Right forelimb (tissue), 1 donor: ENCODE measurements around the gene SLC45A3.
A peak's percentile ranks its signal among the peaks of the same experiment; 100 is the strongest.
"Not testable (repeated sequence)": the region's sequence is repeated elsewhere in the genome, so short reads cannot be mapped to it uniquely, and the experiment has no call there.

Source experiments
- DNase-seq: peaks from one replicate; pipeline ENCODE4 v3.0.0-alpha.2; 2018

Gene SLC45A3, protein sequence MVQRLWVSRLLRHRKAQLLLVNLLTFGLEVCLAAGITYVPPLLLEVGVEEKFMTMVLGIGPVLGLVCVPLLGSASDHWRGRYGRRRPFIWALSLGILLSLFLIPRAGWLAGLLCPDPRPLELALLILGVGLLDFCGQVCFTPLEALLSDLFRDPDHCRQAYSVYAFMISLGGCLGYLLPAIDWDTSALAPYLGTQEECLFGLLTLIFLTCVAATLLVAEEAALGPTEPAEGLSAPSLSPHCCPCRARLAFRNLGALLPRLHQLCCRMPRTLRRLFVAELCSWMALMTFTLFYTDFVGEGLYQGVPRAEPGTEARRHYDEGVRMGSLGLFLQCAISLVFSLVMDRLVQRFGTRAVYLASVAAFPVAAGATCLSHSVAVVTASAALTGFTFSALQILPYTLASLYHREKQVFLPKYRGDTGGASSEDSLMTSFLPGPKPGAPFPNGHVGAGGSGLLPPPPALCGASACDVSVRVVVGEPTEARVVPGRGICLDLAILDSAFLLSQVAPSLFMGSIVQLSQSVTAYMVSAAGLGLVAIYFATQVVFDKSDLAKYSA

DNA sequence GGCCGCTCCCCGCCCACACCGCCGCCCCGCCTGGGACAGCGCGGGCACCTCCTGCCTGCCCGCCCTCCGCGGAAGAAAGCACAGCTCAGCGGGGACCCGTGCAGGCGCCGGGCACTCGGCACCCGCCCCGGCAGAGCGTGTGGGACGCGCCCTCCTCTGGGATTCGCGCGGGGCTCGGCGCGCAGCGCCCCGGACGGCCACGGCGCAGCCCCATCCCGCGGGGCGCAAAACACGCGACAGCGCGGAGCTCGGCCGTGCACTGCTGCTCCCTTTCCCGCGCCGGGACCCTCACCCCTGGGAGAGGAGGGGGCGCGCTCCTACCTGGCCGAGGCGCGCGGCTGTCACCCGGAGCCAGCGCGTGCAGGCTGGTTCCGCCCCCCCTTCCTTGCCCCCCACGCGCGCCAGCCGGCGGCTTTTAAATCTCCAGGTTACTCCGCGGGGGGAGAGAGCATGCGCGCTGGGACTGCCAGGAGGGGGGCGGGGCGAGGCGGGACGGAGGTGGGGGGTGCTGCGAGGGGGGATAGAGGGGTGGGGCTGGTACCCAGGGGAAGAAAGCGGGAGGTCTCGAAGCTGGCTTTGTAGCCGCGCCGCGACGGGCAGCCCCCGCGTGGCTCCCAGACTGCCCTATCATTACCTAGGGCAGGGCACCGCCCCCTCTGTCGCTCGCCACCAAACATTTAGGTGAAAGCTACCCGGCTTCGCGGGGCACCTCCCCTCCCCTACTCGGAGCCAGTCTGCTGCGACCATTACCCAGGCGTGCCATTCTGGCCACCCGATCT, at the start of gene SLC45A3:
TSS of gene SLC45A3 (minus strand) at position 437 of the 779 bp plus-strand sequence. CDS start 15,853 bp downstream, outside the sequence.
- no peak for DNase-seq

DNA sequence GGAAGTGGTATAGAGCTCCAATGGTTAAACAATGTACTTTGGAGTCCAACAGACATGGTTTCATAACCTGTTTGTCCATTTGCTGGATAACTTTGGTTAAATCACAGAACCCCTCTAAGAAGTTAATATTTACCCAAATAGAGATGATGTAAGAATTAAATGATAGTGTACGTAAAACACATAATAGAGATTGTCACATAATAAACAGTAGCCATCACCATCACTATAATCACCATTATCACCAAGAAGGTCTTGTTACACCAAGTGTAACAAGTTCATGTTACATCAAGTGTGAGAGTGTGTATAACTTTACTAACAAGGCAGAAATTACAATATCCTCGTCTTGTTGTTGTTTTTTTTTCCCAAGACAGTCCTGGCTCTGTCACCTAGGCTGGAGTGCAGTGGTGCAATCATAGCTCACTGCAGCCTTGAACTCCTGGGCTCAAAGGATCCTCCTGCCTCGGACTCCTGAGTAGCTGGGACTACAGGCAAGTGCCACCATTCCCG, 46.4 kb upstream of the SLC45A3 start:
- DNase-seq, result no peak

DNA sequence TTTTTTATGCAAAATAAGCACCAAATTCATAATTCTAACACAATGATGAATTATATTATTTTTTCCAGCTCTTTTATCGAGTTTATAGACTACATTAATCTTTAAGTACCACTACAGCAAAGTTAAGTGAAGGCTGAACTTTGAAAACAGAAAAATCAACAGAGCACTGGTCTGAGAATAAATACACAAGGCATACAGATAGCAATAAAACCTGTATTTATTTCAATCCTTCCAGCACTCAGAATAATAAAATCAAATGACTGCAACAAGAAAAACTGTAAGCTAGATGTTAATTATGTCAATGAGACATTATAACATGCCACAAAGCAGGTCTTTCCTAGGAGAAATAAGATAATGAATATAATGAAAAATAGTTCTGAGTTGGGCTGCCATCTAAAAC, 45.2 kb upstream of the SLC45A3 start:
- no peak for DNase-seq

DNA sequence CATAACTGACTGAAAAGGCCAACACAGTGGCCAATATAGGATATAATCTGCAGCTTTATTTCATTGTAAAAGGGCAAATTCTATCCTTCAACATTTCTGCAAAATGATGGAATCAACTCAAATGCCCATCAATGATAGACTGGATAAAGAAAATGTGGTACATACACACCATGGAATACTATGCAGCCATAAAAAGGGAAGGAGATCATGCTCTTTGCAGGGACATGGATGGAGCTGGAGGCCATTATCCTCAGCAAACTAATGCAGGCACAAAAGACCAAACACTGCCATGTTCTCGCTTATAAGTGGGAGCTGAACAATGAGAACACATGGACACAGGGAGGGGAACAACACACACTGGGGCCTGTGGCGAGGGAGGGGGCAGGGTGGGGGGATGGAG, 40.4 kb upstream of the SLC45A3 start:
- DNase-seq, result not testable (repeated sequence)

DNA sequence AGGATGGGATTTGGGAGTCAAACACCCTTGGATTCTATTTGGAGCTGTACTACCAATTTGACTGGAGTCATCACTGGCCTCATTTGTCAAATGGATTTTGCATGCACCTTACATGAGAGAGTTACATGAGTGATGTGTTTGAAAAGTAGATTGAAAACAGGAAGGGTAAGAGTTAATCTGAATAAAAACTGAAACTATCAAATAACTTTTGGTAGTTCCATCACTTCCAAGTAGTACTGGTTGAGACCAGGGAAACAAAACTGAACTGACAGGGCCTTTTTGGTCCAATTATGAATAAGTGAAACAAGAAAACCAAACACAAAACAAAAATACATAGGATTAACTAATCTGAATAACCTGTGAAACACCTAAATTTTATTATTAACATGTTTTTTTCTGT, 39.5 kb upstream of the SLC45A3 start:
- DNase-seq, result no peak

DNA sequence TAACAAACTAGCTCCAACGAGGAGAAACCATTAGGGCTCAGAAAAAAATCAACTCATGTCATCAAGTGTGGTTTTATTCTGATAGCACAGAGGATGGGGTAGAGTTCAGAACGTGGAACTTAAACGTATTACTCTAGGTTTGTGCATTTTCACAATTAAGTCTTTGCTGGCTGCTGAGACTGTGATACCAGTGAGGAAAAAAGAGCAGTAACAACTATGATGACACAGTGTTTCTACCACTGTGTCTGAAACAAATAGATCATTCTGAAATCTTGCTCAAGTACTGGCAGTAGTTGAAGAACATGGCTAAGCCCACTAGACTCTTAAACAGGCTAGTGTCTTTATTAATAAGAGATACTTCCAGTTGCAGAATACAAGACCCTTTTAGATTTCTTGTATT, 38.7 kb upstream of the SLC45A3 start:
- DNase-seq, result no peak

DNA sequence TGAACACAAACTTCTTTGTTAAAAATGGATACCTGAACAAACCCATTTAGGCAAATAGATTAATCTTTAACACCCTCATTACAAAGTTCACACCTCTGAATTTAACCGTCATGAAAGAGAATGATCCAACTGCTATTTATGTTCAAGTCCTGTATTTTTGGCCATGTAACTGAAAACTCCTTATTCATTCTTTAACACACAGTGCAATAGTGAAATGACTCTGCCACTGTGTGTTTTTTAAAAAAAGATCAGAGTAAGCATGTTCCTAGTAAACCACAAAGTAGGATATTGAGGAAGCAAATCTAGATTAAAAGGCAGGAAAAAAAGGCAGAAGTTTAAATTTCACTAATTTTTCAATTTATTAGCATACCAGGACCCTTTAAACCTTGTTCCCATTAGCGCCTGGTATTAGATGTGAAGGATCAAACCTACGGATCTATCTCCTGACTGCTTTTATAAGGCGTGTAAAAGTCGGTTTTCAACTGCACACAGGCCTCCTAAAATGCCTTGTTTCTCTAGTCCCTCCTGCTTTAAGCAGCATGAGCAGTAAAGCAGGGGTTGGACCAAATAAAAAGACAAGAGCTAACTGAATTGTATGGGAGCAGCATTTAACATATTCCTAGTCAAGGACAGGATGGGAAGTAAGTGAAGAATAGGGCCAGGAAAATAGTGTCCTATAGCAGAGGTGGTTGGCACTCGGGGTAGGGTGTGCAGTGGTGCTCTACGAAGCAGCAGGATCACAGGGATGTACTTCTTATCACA, 36.2 kb upstream of the SLC45A3 start:
- DNase-seq, result no peak

DNA sequence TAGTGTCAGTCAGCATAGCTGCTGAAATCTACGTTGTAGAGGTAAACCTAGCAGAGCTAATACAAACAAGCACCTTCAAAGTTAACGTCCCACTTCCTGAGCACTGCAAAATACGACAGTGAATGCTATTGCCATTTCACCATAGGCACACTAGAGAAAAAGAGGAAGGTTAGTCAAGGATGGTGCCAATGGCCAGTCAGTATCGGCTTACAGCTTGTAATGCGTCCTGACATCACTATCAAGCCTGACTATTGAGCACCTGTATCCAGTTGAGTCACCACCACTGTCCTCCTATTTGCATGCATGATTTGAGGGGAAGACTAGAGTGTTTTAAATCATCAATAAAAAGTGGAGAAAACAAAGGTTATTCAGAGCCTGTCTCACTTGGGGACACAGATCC, 35.3 kb upstream of the SLC45A3 start:
- no peak for DNase-seq

DNA sequence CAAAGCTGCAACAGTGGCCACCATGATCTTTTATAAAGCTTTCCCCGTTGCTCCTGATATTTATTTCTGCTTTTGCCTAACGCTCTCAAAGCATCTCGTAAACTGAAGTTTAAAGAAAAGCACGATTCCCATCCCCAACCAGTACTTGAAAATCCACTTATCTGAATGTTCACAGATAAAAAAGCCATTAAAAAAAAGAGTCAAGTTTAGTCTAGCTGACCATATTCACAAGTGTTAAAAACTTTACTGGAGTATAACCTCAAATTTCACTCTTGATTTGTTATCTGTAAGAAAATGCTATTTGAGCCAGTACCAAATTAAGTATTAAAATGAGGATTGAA, 34.6 kb upstream of the SLC45A3 start:
- no peak for DNase-seq

DNA sequence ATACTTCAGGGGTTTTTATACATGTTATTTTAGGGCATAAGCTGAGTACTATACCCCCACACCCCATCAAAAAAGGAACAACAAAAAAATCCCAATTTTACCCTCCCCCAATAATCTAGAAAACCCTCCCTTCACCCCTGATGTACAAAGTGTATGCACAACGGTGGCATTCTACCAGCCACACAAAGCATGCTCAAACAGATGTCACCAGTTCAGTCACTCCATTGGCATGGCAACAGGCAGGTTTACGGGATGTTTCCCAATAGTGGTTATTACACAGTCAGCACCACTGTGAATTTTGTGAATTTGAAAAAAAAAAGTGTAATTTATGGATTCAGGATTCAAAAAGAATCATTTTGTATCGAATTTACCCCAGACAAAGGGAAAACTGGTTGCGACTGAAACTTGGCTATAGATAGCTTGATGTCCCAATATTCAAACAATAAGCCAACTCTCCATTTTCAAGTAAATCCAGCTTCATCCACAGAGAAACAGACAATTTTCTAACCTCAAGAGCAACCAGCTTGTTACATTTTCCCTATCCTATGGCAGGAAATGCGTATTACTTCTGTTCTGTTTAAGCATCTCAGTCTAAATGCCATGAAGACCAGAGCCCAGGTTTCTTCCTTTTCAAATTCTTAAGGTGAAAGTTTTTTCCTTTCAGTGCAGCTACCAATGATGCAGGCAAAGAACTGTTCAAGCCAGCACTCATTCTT, 34.0 kb upstream of the SLC45A3 start:
- DNase-seq, result no peak

DNA sequence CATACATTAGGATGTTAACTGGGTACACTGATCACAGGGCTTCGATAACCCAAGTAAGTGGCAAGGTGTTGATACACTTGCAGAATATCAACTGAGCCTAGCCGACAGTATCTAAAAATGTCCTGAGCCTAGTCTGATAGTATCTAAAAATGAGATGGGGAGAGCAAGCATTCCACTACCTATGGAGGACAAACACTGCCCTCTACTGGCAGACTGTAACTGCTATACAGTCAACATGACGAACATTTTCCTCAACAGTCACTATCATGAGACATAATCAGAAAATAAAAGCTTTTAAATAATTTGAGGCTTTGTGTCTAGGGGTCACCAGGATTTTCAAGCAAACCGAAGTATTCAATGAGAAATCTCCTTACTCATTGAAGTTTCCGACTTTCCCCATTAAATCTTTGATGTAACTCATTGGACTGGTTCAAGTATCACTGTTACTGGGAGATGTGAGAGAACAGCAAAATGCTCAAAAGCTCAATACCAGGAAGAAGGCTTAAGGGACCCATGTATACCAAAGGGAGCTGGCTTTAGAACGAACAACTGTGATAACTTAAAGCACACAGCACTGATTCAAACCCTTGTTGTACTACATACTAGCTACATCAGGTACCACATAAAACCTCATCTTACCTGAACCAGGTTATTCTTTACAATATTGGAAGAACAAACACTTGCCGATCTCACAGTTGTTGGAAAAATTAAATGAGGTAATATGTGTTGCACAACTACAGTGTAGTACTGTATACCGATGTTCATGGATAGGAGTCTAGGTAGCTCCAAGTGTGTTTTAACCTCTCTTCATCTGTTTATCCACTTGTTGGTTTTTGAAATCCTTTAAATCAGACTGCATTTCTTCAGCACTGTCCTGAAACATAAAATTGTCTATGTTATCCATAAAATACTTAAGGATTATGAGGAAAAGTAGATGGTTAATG, 31.1 kb upstream of the SLC45A3 start:
- peak; percentile 63 for DNase-seq

DNA sequence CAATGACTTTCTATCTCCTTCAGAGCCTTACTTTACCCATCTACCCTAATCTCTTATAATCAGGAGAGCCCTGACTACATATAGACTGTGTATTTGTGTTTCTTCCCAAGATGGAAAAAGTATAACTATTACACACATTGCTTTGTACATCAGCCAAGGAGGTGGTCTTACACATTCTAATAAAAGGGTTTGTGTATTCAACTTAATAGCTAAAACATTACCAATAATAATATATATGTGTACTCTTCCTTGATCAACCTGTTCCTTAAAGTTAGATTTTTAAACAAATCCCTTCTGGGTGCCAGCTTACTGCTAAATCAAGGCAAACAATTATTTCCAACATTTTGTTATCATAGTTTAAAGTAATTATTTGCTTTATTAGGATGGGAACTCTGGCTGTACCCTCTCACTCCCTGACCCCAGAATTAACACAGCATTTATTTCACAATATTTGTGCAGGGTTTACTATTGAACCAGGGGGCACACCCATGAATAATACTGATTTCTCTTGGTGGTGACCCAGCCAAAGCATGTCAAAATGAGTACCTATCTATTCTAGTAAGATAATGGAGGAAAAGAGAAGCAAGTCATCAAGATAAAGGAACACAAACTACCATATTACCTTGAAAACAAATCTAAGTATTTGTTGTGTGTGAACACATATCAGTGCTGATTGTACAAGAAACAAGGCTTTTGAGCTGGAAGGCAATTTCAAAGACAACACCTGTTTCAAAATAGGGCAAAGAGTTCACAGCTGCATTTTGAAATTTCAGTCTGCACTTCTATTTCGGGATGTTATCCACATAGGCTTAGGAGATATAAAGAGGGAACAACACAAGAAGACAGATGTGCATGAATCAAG, 30.1 kb upstream of the SLC45A3 start:
- DNase-seq, result no peak

DNA sequence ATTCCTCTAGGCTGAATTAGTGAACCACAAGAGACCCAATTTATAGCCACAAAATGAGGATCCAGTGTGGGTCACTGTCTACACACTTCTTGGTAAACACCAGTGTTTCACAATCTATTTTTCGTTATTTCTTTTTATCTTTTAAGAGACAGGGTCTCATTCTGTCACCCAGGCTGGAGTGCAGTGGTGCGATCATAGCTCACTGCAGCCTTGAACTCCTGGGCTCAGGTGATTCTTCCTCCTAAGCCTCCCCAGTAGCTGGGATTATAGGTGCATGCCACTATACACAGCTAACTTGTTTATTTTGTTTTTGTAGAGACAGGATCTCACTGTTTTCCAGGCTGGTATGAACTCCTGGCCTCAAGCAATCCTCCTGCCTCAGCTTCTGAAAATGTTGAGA, 29.3 kb upstream of the SLC45A3 start:
- DNase-seq, result no peak

DNA sequence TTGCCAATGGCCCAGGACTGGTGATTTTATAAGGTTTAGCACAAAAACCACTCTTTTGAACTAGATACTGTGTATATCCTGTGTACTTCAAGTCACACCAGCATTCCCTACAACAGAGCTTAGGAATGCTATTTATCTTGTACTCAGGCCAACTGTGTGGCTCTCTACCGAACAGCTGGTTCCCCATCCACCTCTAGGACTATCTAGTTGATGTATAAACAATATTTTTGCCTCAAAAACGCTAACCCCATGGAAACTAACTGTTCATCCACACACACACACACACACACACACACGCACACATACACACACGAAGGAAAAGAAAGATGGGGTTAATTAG, 28.7 kb upstream of the SLC45A3 start:
- no peak for DNase-seq

DNA sequence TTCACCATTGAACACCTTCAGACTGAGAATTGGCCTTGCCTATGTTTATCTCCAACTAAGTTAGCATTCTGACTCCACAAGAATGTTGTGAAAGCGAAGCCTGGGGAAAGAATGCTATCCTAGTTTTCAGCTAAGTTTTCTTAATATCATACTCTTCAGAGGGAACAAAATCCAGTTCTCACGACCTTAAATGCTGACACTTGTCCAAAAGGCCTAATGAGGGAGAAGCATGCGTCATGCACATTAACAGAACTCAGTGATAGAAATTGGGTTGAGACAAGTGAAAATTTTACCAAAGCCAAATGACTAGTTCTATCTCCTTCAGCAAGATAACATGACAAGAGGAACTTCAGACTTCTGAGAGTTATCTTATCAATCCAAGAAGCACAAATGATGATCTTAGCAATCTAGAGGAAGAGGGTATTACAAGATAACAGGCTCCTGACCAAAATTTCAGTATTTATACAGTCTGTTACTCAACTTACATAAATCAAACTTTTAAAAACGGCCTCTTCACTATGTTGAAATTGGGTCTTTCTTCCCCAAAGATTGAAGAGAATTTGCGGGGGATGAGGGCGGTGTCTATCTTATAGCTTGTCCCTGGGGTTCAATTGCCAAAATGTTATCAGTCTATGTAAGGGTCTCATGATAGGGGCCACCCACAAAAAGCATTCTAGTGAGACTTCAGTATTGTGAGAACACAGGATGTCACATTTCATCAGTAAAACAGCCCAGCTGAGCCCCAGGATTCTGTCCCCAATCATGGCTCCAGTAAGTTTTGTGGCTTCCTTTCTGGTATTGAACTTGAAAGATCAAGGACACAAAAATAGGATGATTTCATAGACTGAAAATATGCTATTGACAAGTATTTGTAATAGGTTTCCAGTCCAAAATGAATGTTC, 26.5 kb upstream of the SLC45A3 start:
- DNase-seq, result no peak

DNA sequence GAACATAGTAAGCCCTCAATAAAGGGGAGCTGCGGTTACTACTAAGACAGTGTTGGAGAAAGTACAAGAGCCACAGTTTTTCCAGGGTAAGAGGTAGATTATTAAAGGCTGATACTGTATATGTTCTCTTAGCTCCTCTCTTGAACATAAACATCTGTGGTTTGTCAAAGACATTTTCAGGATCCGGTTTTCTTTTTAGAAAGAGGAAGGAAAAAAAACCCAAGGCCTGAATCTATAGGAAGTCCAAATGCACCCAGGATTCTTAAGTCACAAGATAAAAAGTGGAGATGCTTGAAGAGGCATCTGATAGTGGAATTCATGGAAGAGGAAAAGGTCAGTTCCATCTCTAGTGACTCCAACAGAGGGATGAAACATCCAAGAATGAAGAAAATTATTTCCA, 24.6 kb upstream of the SLC45A3 start:
- no peak for DNase-seq

DNA sequence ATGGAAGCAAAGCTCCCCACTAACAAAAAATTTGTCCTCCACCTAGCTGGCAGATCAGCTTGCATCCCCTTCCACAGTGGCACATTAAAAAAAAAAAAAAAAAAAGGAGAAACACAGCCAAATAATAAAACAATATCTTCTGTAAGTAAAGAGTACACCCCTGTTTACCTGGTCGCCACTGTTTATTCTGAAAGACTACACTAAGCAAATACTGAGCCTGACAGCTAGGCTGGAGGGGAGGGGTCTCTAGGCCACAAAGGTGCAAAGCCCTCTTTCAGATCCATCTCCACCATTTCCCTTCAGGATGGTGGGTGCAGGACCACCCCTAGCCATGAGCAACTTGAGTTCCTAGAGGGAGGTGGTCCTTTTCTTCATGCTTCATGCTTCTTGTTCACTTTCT, 22.8 kb upstream of the SLC45A3 start:
- DNase-seq, result no peak

DNA sequence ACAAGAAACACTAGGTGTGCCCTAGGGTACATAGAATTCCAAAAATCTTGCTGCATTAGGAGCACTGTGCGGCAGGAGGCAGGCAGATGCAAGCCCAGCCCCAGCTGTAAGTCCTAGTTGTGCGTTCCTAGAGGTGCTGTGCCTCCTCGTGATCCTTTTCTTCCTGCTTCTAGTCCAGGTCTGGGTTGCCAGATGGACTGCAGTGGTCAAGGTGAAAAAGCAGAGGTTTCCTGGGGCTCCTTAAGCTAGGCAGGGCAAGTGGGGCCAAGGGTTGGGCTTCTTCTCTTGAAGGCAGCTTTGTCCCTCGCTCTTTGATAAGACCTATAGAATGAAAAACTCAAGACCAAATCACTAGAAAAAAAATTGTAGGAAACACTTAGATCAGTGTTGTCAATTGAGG, 21.6 kb upstream of the SLC45A3 start:
- no peak for DNase-seq

DNA sequence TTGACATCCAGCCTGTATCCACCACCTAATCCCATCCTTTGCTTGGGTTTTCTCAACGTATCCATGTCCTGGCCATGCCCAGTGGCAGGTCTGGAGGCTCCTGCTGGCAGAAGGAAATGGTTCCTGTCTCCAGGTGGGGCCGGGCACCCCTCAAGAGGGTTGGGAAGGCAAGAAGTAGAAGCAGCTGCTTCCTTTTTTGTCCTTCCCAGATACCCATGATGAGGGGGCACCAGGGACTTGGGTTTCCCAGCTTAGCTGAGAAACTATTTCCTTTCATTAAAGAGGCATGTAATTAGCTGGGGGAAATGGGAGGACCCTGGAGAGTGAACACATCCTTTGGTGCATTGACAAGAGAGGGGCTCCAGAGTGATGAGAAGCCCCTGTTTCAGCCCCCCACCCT, 21.1 kb upstream of the SLC45A3 start:
- DNase-seq, result no peak
